Stomach (tissue), 9 donors: Measurements from ENCODE around the gene USP48. TPM values are rescaled to one million over a fixed set of nuclear protein-coding genes. Genes with fewer than 3 reads are reported as not detected.

Source experiments
- DNase-seq, 2 donors: peaks; one replicate each; pipeline versions ENCODE4 v3.0.0 to v3.0.0-alpha.2; 2013 to 2019
- H3K27ac ChIP-seq, 5 donors: fragments of 200-600 bp in 4 of 5; sonication (generic) in 4 of 5; one replicate each; pipeline ENCODE4 v1.5.1; 2013 to 2019; ENCODE audit warnings: mild to moderate bottlenecking in 1 of 5, moderate library complexity in 1 of 5
- H3K27me3 ChIP-seq, 3 donors: fragments of 200-600 bp; sonication (generic); one replicate each; pipeline ENCODE4 v1.5.1; 2017 to 2019; ENCODE audit warnings: mixed run types in 1 of 3
- H3K36me3 ChIP-seq, 4 donors: fragments of 200-600 bp; sonication (generic); 1 replicate in 3 of 4; 2 replicates in 1 of 4; pipeline ENCODE4 v1.5.1; 2016 to 2019
- H3K4me1 ChIP-seq, 4 donors: fragments of 200-600 bp; sonication (generic); one replicate each; pipeline ENCODE4 v1.5.1; 2016 to 2019
- H3K4me3 ChIP-seq, 4 donors: fragments of 200-600 bp; sonication (generic) in 3 of 4; one replicate each; pipeline ENCODE4 v1.5.1; 2016 to 2019; ENCODE audit warnings: mild to moderate bottlenecking in 1 of 4
- H3K9me3 ChIP-seq, 4 donors: fragments of 200-600 bp; sonication (generic); one replicate each; pipeline ENCODE4 v1.5.1; 2016 to 2019
- CTCF ChIP-seq, 7 experiments: fragments of 450-650 bp in 4 of 7; fragments of 200-600 bp in 3 of 7; sonication (generic) in 3 of 7; IDR thresholded peaks; one replicate each; pipeline ENCODE4 v1.5.1; 2016 to 2019; ENCODE audit warnings: antibody characterized with exemption in 7 of 7, control low read depth in 2 of 7, mild to moderate bottlenecking in 1 of 7
- EP300 ChIP-seq: sonication (generic); formaldehyde crosslinking; IDR thresholded peaks from one replicate; pipeline ENCODE4 v1.6.1; 2017; ENCODE audit warnings: antibody characterized with exemption
- POLR2A ChIP-seq, 4 donors: fragments of 450-650 bp; IDR thresholded peaks; one replicate each; pipeline ENCODE4 v1.6.1; 2016; ENCODE audit warnings: antibody characterized with exemption in 4 of 4, control low read depth in 2 of 4, mild to moderate bottlenecking in 1 of 4, moderate library complexity in 1 of 4
- POLR2AphosphoS5 ChIP-seq, 3 donors: sonication (generic); formaldehyde crosslinking; IDR thresholded peaks; one replicate each; pipeline ENCODE4 v1.6.1; 2016; ENCODE audit warnings: antibody characterized with exemption in 3 of 3
- WGBS, 5 donors: extraction: QIAGEN DNeasy Blood & Tissue Kit in 3 of 5; methylation state at CpG; one replicate each; pipeline versions ENCODE4 v1.1.5 to v1.1.7; 2013 to 2018; 5-methylcytosine and 5-hydroxymethylcytosine counted together
- intact Hi-C: fragments of 100-400 bp; cut with DNase I; formaldehyde crosslinking; loops from one replicate; pipeline ENCODE4 v1.15.1; 2023; ENCODE audit warnings: low total_unique reads
- polyA plus RNA-seq, 3 donors: library from polyadenylated mRNA; stranded (reverse); fragments of 200-250 nt; gene quantifications; one replicate each; pipeline ENCODE4 v1.2.3, GENCODE V29; 2013
- total RNA-seq, 5 donors: library from RNA; depleted of rRNA; stranded (reverse); fragments of >200 nt; gene quantifications; one replicate each; pipeline versions ENCODE4 v1.1.0 to v1.2.3, GENCODE V29; 2014 to 2016
- donor health status: healthy with polysubstance abuse.
- donor health status: Bipolar disorder and iron deficiency.
- donor health status: healthy.

The USP48 gene
- total and polyA plus RNA-seq, 8 donors: 12.7 to 144 (median 78.7) TPM

DNA sequence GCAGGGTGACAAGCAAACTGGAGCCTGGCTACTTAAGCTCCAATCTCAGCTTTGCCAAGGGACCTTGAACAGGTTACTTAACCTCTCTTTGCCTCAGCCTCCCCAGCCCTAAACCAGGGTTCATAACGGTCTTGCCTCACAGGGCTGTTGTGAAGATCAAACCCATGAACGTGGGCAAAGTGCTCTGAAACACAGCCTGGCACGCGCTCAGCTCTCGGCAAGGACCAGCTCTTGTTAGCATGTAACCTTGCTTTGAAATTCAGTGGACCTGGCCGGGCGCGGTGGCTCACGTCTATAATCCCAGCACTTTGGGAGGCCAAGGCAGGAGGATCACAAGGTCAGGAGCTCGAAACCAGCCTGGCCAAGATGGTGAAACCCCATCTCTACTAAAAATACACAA is 138.6 kb downstream of the USP48 start:
- 83 to 89% (median 89%) methylated on average over 10 of the region's 10 CpGs for WGBS, 5 donors
- Histone ChIP-seq H3K27ac (no peak overlapping the region), H3K36me3 (no peaks in the 10 kb centered on the region), H3K27me3 (peaks cover 0 to 44% (median 3%) of the 10 kb centered on the region in 3 donors), H3K9me3 (no peaks in the 10 kb centered on the region), H3K4me3 (no peak overlapping the region), H3K4me1 (peaks cover 0 to 24% (median 7%) of the 10 kb centered on the region in 4 donors)
- intact Hi-C loops: no loop called here
- DNase-seq: no peak
- TF ChIP-seq EP300 (no peak), POLR2AphosphoS5 (IDR thresholded peaks at IDR 0.05) (no peak), CTCF (IDR thresholded peaks at IDR 0.05) (no peak), POLR2A (IDR thresholded peaks at IDR 0.05) (no peak)

DNA sequence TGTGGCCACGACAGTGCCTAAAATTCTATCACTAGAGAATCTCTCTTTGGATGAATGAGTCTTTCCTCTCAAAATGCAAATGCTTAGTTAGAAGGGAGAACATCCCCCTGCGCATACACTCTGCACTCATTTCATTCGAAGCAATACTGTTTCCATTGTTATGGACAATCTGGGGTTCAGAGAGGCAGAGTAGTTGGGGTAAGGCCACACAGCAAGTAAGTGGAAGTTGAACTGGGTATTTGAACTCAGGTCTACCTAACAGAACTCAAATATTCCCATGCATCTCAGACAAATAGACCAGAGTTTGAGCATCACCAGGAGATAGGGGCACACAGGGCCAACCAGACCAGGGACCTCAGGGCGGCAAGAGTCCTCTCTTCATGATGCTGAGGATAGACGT is 139.3 kb downstream of the USP48 start:
- peaks cover 0 to 38% (median 0%) of the 10 kb centered on the region in 3 donors for H3K27me3 ChIP-seq
- intact Hi-C loops: no loop called here

DNA sequence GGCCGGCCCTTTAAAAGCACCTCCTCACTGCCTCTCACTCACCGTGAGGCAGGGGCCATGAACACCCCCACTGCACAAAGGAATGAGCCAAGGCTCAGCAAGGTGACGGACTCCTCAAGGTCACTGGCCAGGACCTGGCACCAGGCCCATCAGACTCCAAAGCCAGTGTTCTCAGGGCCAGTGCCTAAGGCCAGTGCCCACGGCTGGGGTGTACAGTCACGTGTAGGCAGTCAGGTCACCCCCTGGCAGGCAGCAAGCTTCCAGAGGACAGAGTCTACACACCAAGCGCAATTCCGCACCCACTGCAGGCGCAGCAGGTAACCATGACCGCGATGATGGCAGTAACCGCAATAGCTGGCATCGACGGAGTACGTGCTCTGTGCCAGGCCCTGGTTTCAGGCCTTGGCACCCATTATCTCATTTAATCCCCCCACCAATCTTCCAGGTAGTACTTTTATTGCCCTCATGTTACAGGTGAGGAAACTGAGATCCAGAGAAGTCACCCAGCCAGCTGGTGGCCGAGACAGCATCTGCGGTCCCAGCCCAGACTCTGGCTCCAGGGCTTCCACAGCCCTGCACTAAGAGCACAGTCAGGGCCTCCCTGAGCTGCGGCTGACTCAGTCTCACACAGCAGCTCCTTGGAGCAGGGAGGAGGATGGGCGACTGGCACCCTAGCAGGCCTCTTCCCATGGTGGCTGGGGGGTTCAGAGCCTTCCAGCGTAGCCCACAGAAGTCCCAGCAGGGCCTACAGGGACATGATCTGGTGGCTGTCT is 140.8 kb downstream of the USP48 start:
- H3K27ac ChIP-seq: peak overlapping the region in 4 of 5 donors; percentile 38 to 83 (median 62)
- no peaks in the 10 kb centered on the region for H3K36me3 ChIP-seq
- peak; percentile 71 to 89 for DNase-seq
- H3K9me3 ChIP-seq: no peaks in the 10 kb centered on the region
- TF ChIP-seq EP300 (no peak), CTCF (IDR thresholded peaks at IDR 0.05) (no peak), POLR2AphosphoS5 (IDR thresholded peaks at IDR 0.05) (peak in 2 of 3 donors; percentile 63 to 70)
- peaks cover 0 to 28% (median 0%) of the 10 kb centered on the region in 3 donors for H3K27me3 ChIP-seq
- H3K4me1 ChIP-seq: peaks cover 10 to 34% (median 16%) of the 10 kb centered on the region in 4 donors
- WGBS, 5 donors: 57 to 81% (median 68%) methylated on average over 14 to 19 of the region's 19 CpGs
- H3K4me3 ChIP-seq: no peak overlapping the region
- intact Hi-C loops: no loop called here

More for the DNA sequence above, 139.3 kb downstream of the USP48 start:
- H3K36me3 ChIP-seq: no peaks in the 10 kb centered on the region
- H3K4me1 ChIP-seq: peaks cover 4 to 29% (median 12%) of the 10 kb centered on the region in 4 donors
- WGBS, 5 donors: 84 to 92% (median 90%) methylated on average over 5 of the region's 5 CpGs
- DNase-seq: no peak
- no peaks in the 10 kb centered on the region for H3K9me3 ChIP-seq
- H3K4me3 ChIP-seq: no peak overlapping the region
- TF ChIP-seq EP300 (no peak), POLR2AphosphoS5 (IDR thresholded peaks at IDR 0.05) (no peak), POLR2A (IDR thresholded peaks at IDR 0.05) (no peak)
- no peak overlapping the region for H3K27ac ChIP-seq

- no peaks in the 10 kb centered on the region for H3K9me3 ChIP-seq
- peak overlapping the region in 4 of 5 donors; percentile 7 to 83 (median 36) for H3K27ac ChIP-seq
- DNase-seq: no peak
- no peaks in the 10 kb centered on the region for H3K36me3 ChIP-seq
- H3K27me3 ChIP-seq: peaks cover 0 to 28% (median 0%) of the 10 kb centered on the region in 3 donors
- 78 to 86% (median 82%) methylated on average over 5 to 6 of the region's 6 CpGs for WGBS, 5 donors
- intact Hi-C loops: no loop called here
- TF ChIP-seq EP300 (no peak), POLR2AphosphoS5 (IDR thresholded peaks at IDR 0.05) (no peak), POLR2A (IDR thresholded peaks at IDR 0.05) (no peak), CTCF (IDR thresholded peaks at IDR 0.05) (no peak)
- H3K4me1 ChIP-seq: peaks cover 10 to 34% (median 16%) of the 10 kb centered on the region in 4 donors
- H3K4me3 ChIP-seq: no peak overlapping the region
Observed at GRCh38 chr1:21641537-21641936, 141.4 kb downstream of the USP48 start.
